K562 (cell line): ENCODE results near the gene RIT1.

Experiments used
- CEBPB ChIP-seq: fragments of 450-650 bp; IDR thresholded peaks from 2 replicates; pipeline ENCODE4 v1.6.1; 2016; ENCODE audit warnings: missing genetic modification characterization, missing compliant biosample characterization
- EZH2 ChIP-seq: IDR thresholded peaks from 2 replicates; pipeline ENCODE4 v1.6.1; 2012; ENCODE audit warnings: low read depth, mild to moderate bottlenecking, inconsistent platforms, low read length, borderline replicate concordance
- GATAD2A ChIP-seq: fragments of 450-650 bp; IDR thresholded peaks from 2 replicates; pipeline ENCODE4 v1.6.1; 2017
- HINFP ChIP-seq: fragments of 450-650 bp; conservative IDR thresholded peaks from 2 replicates; pipeline ENCODE4 v1.6.1; 2016; ENCODE audit warnings: missing genetic modification characterization, low read depth, mild to moderate bottlenecking, control low read depth, missing compliant biosample characterization
- HMGN3 ChIP-seq: IDR thresholded peaks from 2 replicates; pipeline ENCODE4 v1.6.1; 2011; ENCODE audit warnings: borderline replicate concordance, low read depth, mild to moderate bottlenecking, mixed read lengths, low read length; ENCODE audit not compliant: insufficient read length; ENCODE audit errors: extremely low read depth
- JUN ChIP-seq, 2 experiments: sonication (generic) in 1 of 2; formaldehyde crosslinking in 1 of 2; IDR thresholded peaks; 2 replicates each; pipeline versions ENCODE4 v1.6.1 to v1.8.0; 2012 to 2022; ENCODE audit warnings: borderline replicate concordance in 2 of 2, mild to moderate bottlenecking in 2 of 2, improper control_type of control experiment in 1 of 2, low read depth in 1 of 2, low read length in 1 of 2, missing genetic modification reagents in 1 of 2
- MAFF ChIP-seq: IDR thresholded peaks from 2 replicates; pipeline ENCODE4 v1.6.1; 2012; ENCODE audit warnings: low read length, improper control_type of control experiment
- NFE2 ChIP-seq: IDR thresholded peaks from 2 replicates; pipeline ENCODE4 v1.6.1; 2014; ENCODE audit warnings: antibody characterized with exemption, low read depth
- NFIC ChIP-seq: fragments of 450-650 bp; IDR thresholded peaks from 2 replicates; pipeline ENCODE4 v1.6.1; 2017; ENCODE audit warnings: mild to moderate bottlenecking, inconsistent platforms
- TARDBP ChIP-seq: fragments of 450-650 bp; IDR thresholded peaks from 2 replicates; pipeline ENCODE4 v1.6.1; 2016
- ZBTB7A ChIP-seq: IDR thresholded peaks from 2 replicates; pipeline ENCODE4 v1.6.1; 2011; ENCODE audit warnings: low read depth, mild to moderate bottlenecking, low read length, moderate library complexity, borderline replicate concordance; ENCODE audit not compliant: control insufficient read depth
- ZFPM2 ChIP-seq: fragments of 250-450 bp; sonication (Bioruptor Pico); IDR thresholded peaks from 2 replicates; pipeline ENCODE4 v1.5.1; 2022; ENCODE audit warnings: mild to moderate bottlenecking
- TF ChIP-seq, protein P1 (sequence below), 3 experiments: IDR thresholded peaks in 2 of 3; conservative IDR thresholded peaks in 1 of 3; 2 replicates each; pipeline ENCODE4 v1.5.1; 2011 to 2012; ENCODE audit warnings: low read length in 3 of 3, mild to moderate bottlenecking in 3 of 3, control low read depth in 2 of 3, improper control_type of control experiment in 1 of 3, inconsistent platforms in 1 of 3, low read depth in 1 of 3, mixed read lengths in 1 of 3, moderate library complexity in 1 of 3; ENCODE audit not compliant: insufficient read depth in 2 of 3
- TF ChIP-seq, protein P2 (sequence below): sonication (generic); formaldehyde crosslinking; IDR thresholded peaks from 2 replicates; pipeline ENCODE4 v1.8.1; 2022; ENCODE audit warnings: missing genetic modification reagents

GRCh38 chr1:155899683-155900082, 11.5 kb downstream of the RIT1 start:
- TF ChIP-seq, protein P1, sequence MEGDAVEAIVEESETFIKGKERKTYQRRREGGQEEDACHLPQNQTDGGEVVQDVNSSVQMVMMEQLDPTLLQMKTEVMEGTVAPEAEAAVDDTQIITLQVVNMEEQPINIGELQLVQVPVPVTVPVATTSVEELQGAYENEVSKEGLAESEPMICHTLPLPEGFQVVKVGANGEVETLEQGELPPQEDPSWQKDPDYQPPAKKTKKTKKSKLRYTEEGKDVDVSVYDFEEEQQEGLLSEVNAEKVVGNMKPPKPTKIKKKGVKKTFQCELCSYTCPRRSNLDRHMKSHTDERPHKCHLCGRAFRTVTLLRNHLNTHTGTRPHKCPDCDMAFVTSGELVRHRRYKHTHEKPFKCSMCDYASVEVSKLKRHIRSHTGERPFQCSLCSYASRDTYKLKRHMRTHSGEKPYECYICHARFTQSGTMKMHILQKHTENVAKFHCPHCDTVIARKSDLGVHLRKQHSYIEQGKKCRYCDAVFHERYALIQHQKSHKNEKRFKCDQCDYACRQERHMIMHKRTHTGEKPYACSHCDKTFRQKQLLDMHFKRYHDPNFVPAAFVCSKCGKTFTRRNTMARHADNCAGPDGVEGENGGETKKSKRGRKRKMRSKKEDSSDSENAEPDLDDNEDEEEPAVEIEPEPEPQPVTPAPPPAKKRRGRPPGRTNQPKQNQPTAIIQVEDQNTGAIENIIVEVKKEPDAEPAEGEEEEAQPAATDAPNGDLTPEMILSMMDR (IDR thresholded peaks at IDR 0.05 in 2 of 3, conservative IDR thresholded peaks at IDR 0.05 in 1 of 3; ENCODE audit: insufficient read depth in 2 of 3, low read depth in 1 of 3, low read length in 3 of 3) = no peak
- TF ChIP-seq ZBTB7A (no peak), EZH2 (no peak), HMGN3 (no peak), CEBPB (tag) (no peak), NFE2 (no peak), GATAD2A (no peak), HINFP (no peak), ZFPM2 (no peak), JUN (IDR thresholded peaks at IDR 0.05; ENCODE audit: borderline replicate concordance, low read depth, low read length) (no peak), JUN (CRISPR knock-in tag; IDR thresholded peaks at IDR 0.05; ENCODE audit: borderline replicate concordance) (no peak), NFIC (no peak), TARDBP (no peak), MAFF (no peak)
- TF ChIP-seq, protein P2, sequence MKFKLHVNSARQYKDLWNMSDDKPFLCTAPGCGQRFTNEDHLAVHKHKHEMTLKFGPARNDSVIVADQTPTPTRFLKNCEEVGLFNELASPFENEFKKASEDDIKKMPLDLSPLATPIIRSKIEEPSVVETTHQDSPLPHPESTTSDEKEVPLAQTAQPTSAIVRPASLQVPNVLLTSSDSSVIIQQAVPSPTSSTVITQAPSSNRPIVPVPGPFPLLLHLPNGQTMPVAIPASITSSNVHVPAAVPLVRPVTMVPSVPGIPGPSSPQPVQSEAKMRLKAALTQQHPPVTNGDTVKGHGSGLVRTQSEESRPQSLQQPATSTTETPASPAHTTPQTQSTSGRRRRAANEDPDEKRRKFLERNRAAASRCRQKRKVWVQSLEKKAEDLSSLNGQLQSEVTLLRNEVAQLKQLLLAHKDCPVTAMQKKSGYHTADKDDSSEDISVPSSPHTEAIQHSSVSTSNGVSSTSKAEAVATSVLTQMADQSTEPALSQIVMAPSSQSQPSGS = no peak
